Activated B cell treated with CpG ODN at 0.5 μM for 24 hours (primary cell): ENCODE data around the gene DKK3. TPM values are rescaled to one million over a fixed set of nuclear protein-coding genes. Genes with fewer than 3 reads are reported as not detected.
A peak's percentile ranks its signal among the peaks of the same experiment; 100 is the strongest.

ENCODE experiments used
- ATAC-seq: fragments of 200-7000 bp; cut with Tn5 transposase; one replicate; pipeline ENCODE4 v1.10.0; 2021; ENCODE audit warnings: low read depth, mild to moderate bottlenecking, moderate library complexity
- CTCF ChIA-PET: fragments of 350-600 bp; sonication (Branson Sonifier 250); formaldehyde crosslinking; loops from one replicate; lab custom pipeline; 2021; ENCODE audit warnings: antibody characterized with exemption; lab: Charles Lee
- POLR2A ChIA-PET: fragments of 350-600 bp; sonication (Branson Sonifier 250); formaldehyde crosslinking; loops from one replicate; lab custom pipeline; 2021; ENCODE audit warnings: antibody characterized with exemption; lab: Charles Lee
- DNase-seq: peaks from one replicate; pipeline ENCODE4 v3.0.0; 2022
- H3K27ac Mint-ChIP-seq: one replicate; pipeline ENCODE4 v1.8.0; 2020; ENCODE audit warnings: mixed read lengths
- H3K27me3 Mint-ChIP-seq: one replicate; pipeline ENCODE4 v1.8.0; 2021; ENCODE audit warnings: mixed read lengths
- H3K36me3 Mint-ChIP-seq: one replicate; pipeline ENCODE4 v1.8.0; 2021; ENCODE audit warnings: low read depth, mixed read lengths
- H3K4me1 Mint-ChIP-seq: one replicate; pipeline ENCODE4 v1.8.0; 2021; ENCODE audit warnings: mixed read lengths
- H3K4me3 Mint-ChIP-seq: one replicate; pipeline ENCODE4 v1.8.0; 2020; ENCODE audit warnings: mild to moderate bottlenecking, mixed read lengths
- H3K9me3 Mint-ChIP-seq: one replicate; pipeline ENCODE4 v1.8.0; 2020; ENCODE audit warnings: mixed read lengths
- intact Hi-C: fragments of 100-400 bp; cut with micrococcal nuclease; formaldehyde crosslinking; loops from one replicate; pipeline ENCODE4 v1.15.1; 2024
- total RNA-seq: library from RNA; stranded (reverse); gene quantifications from 2 replicates; pipeline ENCODE4 v1.2.3, GENCODE V29; 2022
- TF ChIP-seq, protein P1 (sequence below): fragments of 200-600 bp; IDR thresholded peaks from one replicate; pipeline ENCODE4 v1.8.0; 2022; ENCODE audit warnings: antibody characterized with exemption, mild to moderate bottlenecking

DKK3 gene
- total RNA-seq, 1 donor from 2014 or later = not detected

DNA sequence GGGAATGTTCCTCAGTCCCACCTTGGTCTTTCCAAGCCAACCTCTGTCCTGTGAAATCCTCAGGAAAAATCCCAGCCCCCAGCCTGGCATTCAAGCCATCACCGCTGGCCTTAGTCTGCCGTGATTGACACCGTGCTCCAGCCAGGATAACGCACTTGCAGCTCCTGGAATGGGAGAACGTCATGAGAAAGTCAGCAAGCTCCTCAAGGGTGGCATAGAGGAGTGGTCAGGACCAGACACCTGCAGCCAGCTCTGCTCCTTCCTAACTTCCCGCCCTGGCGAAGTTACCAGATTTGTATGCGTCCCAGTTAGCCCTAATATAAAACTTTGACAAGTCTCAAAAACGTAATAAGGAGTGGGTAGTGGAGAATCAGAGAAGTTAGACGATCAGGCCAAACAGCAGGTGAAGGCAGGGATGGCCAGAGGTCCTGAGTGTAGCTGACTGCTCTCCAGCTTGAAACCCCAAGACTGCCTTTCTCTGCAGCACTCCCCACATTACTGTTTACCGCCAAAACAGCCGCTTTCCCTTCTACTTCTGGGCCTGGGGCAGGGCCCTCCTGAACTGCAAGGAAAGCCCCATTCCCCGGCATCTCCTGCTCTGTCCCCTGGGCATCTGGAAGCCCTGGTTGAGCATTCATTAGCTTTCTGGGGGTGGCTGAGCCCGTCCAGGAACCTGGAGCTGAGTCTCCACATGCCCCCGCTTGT is 1.3 kb upstream of the DKK3 start:
- H3K4me3 Mint-ChIP-seq = peak overlapping the region; percentile 13
- H3K27ac Mint-ChIP-seq = no peak overlapping the region
- TF ChIP-seq, protein P1, sequence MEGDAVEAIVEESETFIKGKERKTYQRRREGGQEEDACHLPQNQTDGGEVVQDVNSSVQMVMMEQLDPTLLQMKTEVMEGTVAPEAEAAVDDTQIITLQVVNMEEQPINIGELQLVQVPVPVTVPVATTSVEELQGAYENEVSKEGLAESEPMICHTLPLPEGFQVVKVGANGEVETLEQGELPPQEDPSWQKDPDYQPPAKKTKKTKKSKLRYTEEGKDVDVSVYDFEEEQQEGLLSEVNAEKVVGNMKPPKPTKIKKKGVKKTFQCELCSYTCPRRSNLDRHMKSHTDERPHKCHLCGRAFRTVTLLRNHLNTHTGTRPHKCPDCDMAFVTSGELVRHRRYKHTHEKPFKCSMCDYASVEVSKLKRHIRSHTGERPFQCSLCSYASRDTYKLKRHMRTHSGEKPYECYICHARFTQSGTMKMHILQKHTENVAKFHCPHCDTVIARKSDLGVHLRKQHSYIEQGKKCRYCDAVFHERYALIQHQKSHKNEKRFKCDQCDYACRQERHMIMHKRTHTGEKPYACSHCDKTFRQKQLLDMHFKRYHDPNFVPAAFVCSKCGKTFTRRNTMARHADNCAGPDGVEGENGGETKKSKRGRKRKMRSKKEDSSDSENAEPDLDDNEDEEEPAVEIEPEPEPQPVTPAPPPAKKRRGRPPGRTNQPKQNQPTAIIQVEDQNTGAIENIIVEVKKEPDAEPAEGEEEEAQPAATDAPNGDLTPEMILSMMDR = no peak
- H3K27me3 Mint-ChIP-seq = peaks cover 50% of the 10 kb centered on the region
- intact Hi-C loops = no loop called here
- ChIA-PET POLR2A (no interaction called here), CTCF (no interaction called here)
- no peaks in the 10 kb centered on the region for H3K9me3 Mint-ChIP-seq
- ATAC-seq (no peak), DNase-seq (no peak)
- H3K4me1 Mint-ChIP-seq = peaks cover 6% of the 10 kb centered on the region
- no peaks in the 10 kb centered on the region for H3K36me3 Mint-ChIP-seq

DNA sequence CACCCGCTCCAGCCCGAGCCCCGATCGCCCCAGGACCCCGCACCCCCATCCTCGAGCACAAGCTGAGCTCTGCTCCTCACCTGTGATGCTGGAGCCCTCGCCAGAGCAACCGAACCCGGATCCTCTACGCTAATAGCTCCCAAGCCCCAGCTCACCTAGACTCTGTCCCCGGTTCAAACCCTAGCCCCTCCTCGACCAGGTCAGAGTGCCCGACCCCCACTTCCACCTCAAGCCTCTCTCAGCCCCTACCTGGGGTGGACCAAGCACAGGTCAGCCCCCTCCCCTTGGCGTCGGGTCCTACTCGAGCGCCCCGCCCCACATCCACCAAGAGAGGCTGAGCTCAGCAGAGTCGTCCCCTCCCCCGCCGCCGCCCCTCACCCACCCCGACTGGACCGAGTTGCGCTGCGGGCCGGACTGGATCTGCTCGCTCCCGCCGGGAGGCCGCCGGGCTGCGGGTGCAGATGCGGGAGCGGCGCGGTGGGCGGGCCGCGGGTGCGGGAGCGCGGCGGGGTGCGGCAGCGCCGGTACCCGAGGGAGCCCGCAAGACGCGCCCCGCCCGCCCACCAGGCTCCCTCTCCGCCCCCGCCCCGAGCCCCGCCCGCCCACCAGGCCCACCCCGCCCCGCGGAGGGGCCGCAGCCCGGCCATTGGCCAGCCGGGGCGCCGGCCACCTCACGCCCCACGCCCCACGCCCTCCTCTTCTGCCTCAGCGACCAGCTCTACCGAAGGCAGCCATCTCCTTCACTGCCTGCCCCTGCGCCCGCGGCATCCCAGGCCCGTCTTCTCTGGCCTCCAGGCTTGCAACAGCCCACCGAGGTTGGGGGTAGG is 577 bp upstream of the DKK3 start:
- ChIA-PET CTCF (no interaction called here), POLR2A (no interaction called here)
- intact Hi-C loops = no loop called here
- Mint-ChIP-seq H3K9me3 (no peaks in the 10 kb centered on the region), H3K27me3 (peaks cover 48% of the 10 kb centered on the region), H3K27ac (no peak overlapping the region), H3K4me1 (peaks cover 6% of the 10 kb centered on the region), H3K4me3 (no peak overlapping the region), H3K36me3 (no peaks in the 10 kb centered on the region)
- ATAC-seq (no peak), DNase-seq (no peak)
- TF ChIP-seq, protein P1 = no peak

DNA sequence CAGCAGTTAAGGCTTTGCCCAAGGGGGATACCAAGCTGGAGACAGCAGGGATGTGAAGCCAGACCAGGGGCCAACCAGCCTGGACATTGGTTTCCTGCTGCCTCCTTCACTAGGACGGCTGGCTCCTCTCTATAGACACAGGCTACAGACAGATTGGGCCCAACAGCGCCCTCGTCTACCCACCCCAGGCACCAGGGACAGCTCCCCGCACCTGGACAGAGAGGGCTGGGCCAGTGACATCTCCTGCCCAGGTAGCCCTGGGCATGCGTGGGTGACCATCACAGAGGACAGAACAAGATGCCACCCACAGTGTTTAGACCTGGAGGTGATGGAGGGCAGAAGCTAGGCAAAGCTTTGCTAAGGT is 1.2 kb downstream of the DKK3 start:
- H3K27ac Mint-ChIP-seq = no peak overlapping the region
- intact Hi-C loops = no loop called here
- H3K27me3 Mint-ChIP-seq = peaks cover 51% of the 10 kb centered on the region
- peaks cover 6% of the 10 kb centered on the region for H3K4me1 Mint-ChIP-seq
- H3K9me3 Mint-ChIP-seq = no peaks in the 10 kb centered on the region
- H3K36me3 Mint-ChIP-seq = no peaks in the 10 kb centered on the region
- no peak overlapping the region for H3K4me3 Mint-ChIP-seq
- ATAC-seq = no peak
- no peak for DNase-seq
- TF ChIP-seq, protein P1 = no peak
- POLR2A ChIA-PET = no interaction called here
- CTCF ChIA-PET = no interaction called here

DNA sequence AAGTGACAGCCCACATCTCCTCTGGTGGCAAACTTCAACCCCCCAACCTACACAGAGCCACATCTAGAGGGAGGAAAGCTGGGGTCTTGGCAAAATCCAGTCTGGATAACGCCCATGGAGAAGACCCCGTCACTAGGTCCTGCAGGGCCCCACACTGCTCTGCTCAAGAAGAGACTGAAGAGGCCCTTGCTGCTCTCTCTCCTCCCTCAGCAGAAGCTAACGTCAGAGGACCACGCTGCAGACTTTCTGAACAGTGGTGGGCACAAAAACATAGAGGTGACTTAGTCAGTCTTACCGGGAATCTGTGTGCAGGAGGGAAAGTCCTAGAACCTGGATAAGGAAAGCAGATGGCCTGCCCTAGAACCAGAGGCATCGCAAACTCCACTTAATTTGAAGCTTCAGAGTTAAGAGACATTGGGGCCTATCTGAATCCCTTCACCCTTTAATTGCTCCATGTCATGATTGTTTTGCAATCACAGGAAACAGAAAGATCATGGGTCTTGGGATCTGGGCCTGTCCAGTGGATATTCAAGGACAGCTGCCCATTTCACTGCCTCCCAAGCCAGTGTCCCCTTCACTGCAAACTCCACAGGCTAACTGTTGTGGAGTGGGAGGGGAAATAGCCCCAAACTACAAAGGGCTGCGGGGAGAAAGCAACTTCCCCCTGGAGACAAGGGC is 1.7 kb downstream of the DKK3 start:
- ATAC-seq (no peak), DNase-seq (no peak)
- CTCF ChIA-PET = no interaction called here
- Mint-ChIP-seq H3K27ac (no peak overlapping the region), H3K4me3 (no peak overlapping the region), H3K27me3 (peaks cover 51% of the 10 kb centered on the region), H3K4me1 (peaks cover 6% of the 10 kb centered on the region), H3K9me3 (no peaks in the 10 kb centered on the region), H3K36me3 (no peaks in the 10 kb centered on the region)
- POLR2A ChIA-PET = no interaction called here
- intact Hi-C loops = no loop called here
- TF ChIP-seq, protein P1 = no peak

DNA sequence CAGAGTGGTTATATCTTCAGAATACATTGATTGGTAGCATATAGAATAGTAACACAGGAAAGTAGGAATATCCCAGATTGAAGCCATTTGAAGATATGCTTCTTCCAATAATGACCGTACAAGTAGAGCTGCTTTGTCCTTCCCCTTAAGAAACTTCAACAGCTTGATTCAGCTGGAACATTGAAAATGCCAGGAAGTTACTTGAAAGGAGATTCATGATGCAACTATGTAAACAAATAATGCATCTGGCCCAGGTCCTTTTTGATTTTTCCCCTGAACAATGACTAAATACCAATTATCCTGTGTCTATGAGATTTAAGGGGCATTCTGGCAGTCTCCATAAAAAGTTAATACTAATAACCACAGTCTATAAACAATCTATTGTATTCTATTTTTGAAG is 3.0 kb downstream of the DKK3 start:
- ATAC-seq (no peak), DNase-seq (no peak)
- Mint-ChIP-seq H3K27me3 (peaks cover 43% of the 10 kb centered on the region), H3K4me3 (no peak overlapping the region), H3K36me3 (no peaks in the 10 kb centered on the region), H3K4me1 (peaks cover 6% of the 10 kb centered on the region), H3K27ac (no peak overlapping the region), H3K9me3 (no peaks in the 10 kb centered on the region)
- intact Hi-C loops = no loop called here
- POLR2A ChIA-PET = no interaction called here
- CTCF ChIA-PET = no interaction called here
- TF ChIP-seq, protein P1 = no peak
